ENCODE results near the gene SLC37A1.

Gene SLC37A1

GRCh38 chr21:42559326-42559725 is 45.7 kb downstream of the SLC37A1 start:
- no peaks in the 10 kb centered on the region for H3K9me2 ChIP-seq (replicated peaks; ENCODE audit: low read depth, low read length)
- no peaks in the 10 kb centered on the region for H3K27me3 ChIP-seq (ENCODE audit: insufficient read depth, low read length, poor library complexity, severe bottlenecking)
- H3K4me1 ChIP-seq (ENCODE audit: insufficient read depth, low read length, poor library complexity, severe bottlenecking) = no peaks in the 10 kb centered on the region
- no peaks in the 10 kb centered on the region for H4K20me1 ChIP-seq (ENCODE audit: insufficient read depth, low read length, poor library complexity, severe bottlenecking)
- H2AFZ ChIP-seq (ENCODE audit: low read length) = no peak overlapping the region
- H3K9ac ChIP-seq (ENCODE audit: low read depth, low read length, poor library complexity, severe bottlenecking) = no peak overlapping the region
- H3K36me3 ChIP-seq (ENCODE audit: insufficient read depth, low read length) = peaks cover 98% of the 10 kb centered on the region
- H3K4me2 ChIP-seq (ENCODE audit: low read depth, low read length, poor library complexity, severe bottlenecking) = no peak overlapping the region
- H3K9me3 ChIP-seq (ENCODE audit: insufficient read depth, low read depth, low read length) = no peaks in the 10 kb centered on the region
- H3F3A ChIP-seq (ENCODE audit: low read depth) = no peaks in the 10 kb centered on the region
- no peak overlapping the region for H3K4me3 ChIP-seq (ENCODE audit: low read length, poor library complexity, severe bottlenecking)
- TF ChIP-seq CTCF (conservative IDR thresholded peaks at IDR 0.05; ENCODE audit: low read length) (no peak), EZH2phosphoT487 (IDR thresholded peaks at IDR 0.05; ENCODE audit: borderline replicate concordance) (no peak)
- H3K79me2 ChIP-seq (ENCODE audit: insufficient read depth, low read length) = no peaks in the 10 kb centered on the region

- Histone ChIP-seq H3K9ac (ENCODE audit: low read depth, low read length, poor library complexity, severe bottlenecking) (no peak overlapping the region), H3K79me2 (ENCODE audit: insufficient read depth, low read length) (no peaks in the 10 kb centered on the region), H3K4me3 (ENCODE audit: low read length, poor library complexity, severe bottlenecking) (no peak overlapping the region), H3K4me1 (ENCODE audit: insufficient read depth, low read length, poor library complexity, severe bottlenecking) (no peaks in the 10 kb centered on the region), H2AFZ (ENCODE audit: low read length) (no peak overlapping the region), H3K9me3 (ENCODE audit: insufficient read depth, low read depth, low read length) (no peaks in the 10 kb centered on the region), H3K4me2 (ENCODE audit: low read depth, low read length, poor library complexity, severe bottlenecking) (no peak overlapping the region), H3F3A (ENCODE audit: low read depth) (no peaks in the 10 kb centered on the region), H3K9me2 (replicated peaks; ENCODE audit: low read depth, low read length) (no peaks in the 10 kb centered on the region), H4K20me1 (ENCODE audit: insufficient read depth, low read length, poor library complexity, severe bottlenecking) (no peaks in the 10 kb centered on the region), H3K27me3 (ENCODE audit: insufficient read depth, low read length, poor library complexity, severe bottlenecking) (no peaks in the 10 kb centered on the region), H3K36me3 (ENCODE audit: insufficient read depth, low read length) (peaks cover 99% of the 10 kb centered on the region)
- no peak for TF ChIP-seq CTCF (conservative IDR thresholded peaks at IDR 0.05; ENCODE audit: low read length)
Measured at GRCh38 chr21:42560517-42561179, 47.0 kb downstream of the SLC37A1 start.

GRCh38 chr21:42561762-42562650 is 48.4 kb downstream of the SLC37A1 start:
- Histone ChIP-seq H3K4me1 (ENCODE audit: insufficient read depth, low read length, poor library complexity, severe bottlenecking) (no peaks in the 10 kb centered on the region), H3K36me3 (ENCODE audit: insufficient read depth, low read length) (peaks cover 96% of the 10 kb centered on the region), H3F3A (ENCODE audit: low read depth) (no peaks in the 10 kb centered on the region), H3K79me2 (ENCODE audit: insufficient read depth, low read length) (no peaks in the 10 kb centered on the region), H3K4me3 (ENCODE audit: low read length, poor library complexity, severe bottlenecking) (no peak overlapping the region), H3K4me2 (ENCODE audit: low read depth, low read length, poor library complexity, severe bottlenecking) (no peak overlapping the region), H3K9me2 (replicated peaks; ENCODE audit: low read depth, low read length) (no peaks in the 10 kb centered on the region), H3K27me3 (ENCODE audit: insufficient read depth, low read length, poor library complexity, severe bottlenecking) (no peaks in the 10 kb centered on the region), H2AFZ (ENCODE audit: low read length) (no peak overlapping the region), H3K9me3 (ENCODE audit: insufficient read depth, low read depth, low read length) (no peaks in the 10 kb centered on the region), H3K9ac (ENCODE audit: low read depth, low read length, poor library complexity, severe bottlenecking) (no peak overlapping the region), H4K20me1 (ENCODE audit: insufficient read depth, low read length, poor library complexity, severe bottlenecking) (no peaks in the 10 kb centered on the region)
- TF ChIP-seq CTCF (conservative IDR thresholded peaks at IDR 0.05; ENCODE audit: low read length) = no peak
- no peak for TF ChIP-seq EZH2phosphoT487 (IDR thresholded peaks at IDR 0.05; ENCODE audit: borderline replicate concordance)

Data from Loucy (cell line).